ENCODE results near the gene SMARCC2.
A peak's percentile ranks its signal among the peaks of the same experiment; 100 is the strongest.

Gene SMARCC2

GRCh38 chr12:56189099-56189917 is at the start of gene SMARCC2:
Gene SMARCC2, minus strand, starts transcription at chr12:56189483. Its CDS starts 22 bp downstream, at chr12:56189461.
- DNase-seq, result peak; percentile 89

- DNase-seq, result no peak
Observed at GRCh38 chr12:56237552-56237951, 48.3 kb upstream of the SMARCC2 start.

- DNase-seq, result no peak
Observed at GRCh38 chr12:56236985-56237384, 47.7 kb upstream of the SMARCC2 start.

GRCh38 chr12:56236091-56236490 is 46.8 kb upstream of the SMARCC2 start:
- DNase-seq, result no peak

GRCh38 chr12:56234746-56235436 is 45.6 kb upstream of the SMARCC2 start:
- DNase-seq, result no peak

GRCh38 chr12:56231184-56231582 is 41.9 kb upstream of the SMARCC2 start:
- DNase-seq, result no peak

GRCh38 chr12:56230432-56231183 is 41.3 kb upstream of the SMARCC2 start:
- DNase-seq, result no peak

- DNase-seq, result no peak
Observed at GRCh38 chr12:56229916-56230431, 40.7 kb upstream of the SMARCC2 start, which contains the start of gene SLC39A5. Gene SLC39A5, plus strand, starts transcription at chr12:56230051. Its CDS starts 1,224 bp downstream, at chr12:56231275.

- no peak for DNase-seq
Observed at GRCh38 chr12:56229082-56229481, 39.8 kb upstream of the SMARCC2 start.

GRCh38 chr12:56224954-56225353 is 35.7 kb upstream of the SMARCC2 start:
- no peak for DNase-seq

- DNase-seq, result peak; percentile 94
Observed at GRCh38 chr12:56224102-56224701, 34.9 kb upstream of the SMARCC2 start, which contains the start of gene NABP2. Gene NABP2, plus strand, starts transcription at chr12:56224342. Its CDS starts 515 bp downstream, at chr12:56224857.

- DNase-seq, result no peak
Observed at GRCh38 chr12:56223571-56224101, 34.4 kb upstream of the SMARCC2 start.

GRCh38 chr12:56222531-56222895 is 33.2 kb upstream of the SMARCC2 start:
- peak; percentile 4 for DNase-seq

GRCh38 chr12:56221757-56222530 is 32.7 kb upstream of the SMARCC2 start, which contains the start of gene RNF41:
Gene RNF41, minus strand, starts transcription at chr12:56221922. Its CDS starts 7,875 bp downstream, at chr12:56214047.
- DNase-seq, result peak; percentile 95

GRCh38 chr12:56221232-56221756 is 32.0 kb upstream of the SMARCC2 start:
- no peak for DNase-seq

- peak; percentile 11 for DNase-seq
Observed at GRCh38 chr12:56220611-56221231, 31.4 kb upstream of the SMARCC2 start.

- DNase-seq, result no peak
Observed at GRCh38 chr12:56219840-56220239, 30.6 kb upstream of the SMARCC2 start.

- DNase-seq, result no peak
Observed at GRCh38 chr12:56216461-56216860, 27.2 kb upstream of the SMARCC2 start.

GRCh38 chr12:56213878-56214277 is 24.6 kb upstream of the SMARCC2 start:
- no peak for DNase-seq

- no peak for DNase-seq
Observed at GRCh38 chr12:56212361-56212760, 23.1 kb upstream of the SMARCC2 start.

GRCh38 chr12:56208006-56208405 is 18.7 kb upstream of the SMARCC2 start:
- DNase-seq, result no peak
